T-helper 1 cell (primary cell): ENCODE results near the gene CALY.
"Not testable (repeated sequence)": the region's sequence is repeated elsewhere in the genome, so short reads cannot be mapped to it uniquely, and the experiment has no call there.

Experiments
- DNase-seq, 5 donors: peaks; one replicate each; pipeline ENCODE4 v3.0.0-alpha.2; 2012 to 2020
- total RNA-seq, 4 donors: gene quantifications; one replicate each; lab custom pipeline; 2026; lab: John Stamatoyannopoulos, UW

CALY gene, protein sequence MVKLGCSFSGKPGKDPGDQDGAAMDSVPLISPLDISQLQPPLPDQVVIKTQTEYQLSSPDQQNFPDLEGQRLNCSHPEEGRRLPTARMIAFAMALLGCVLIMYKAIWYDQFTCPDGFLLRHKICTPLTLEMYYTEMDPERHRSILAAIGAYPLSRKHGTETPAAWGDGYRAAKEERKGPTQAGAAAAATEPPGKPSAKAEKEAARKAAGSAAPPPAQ
- total RNA-seq: 0.80 to 1.7 (median 1.3) reads per million in 4 donors

DNA sequence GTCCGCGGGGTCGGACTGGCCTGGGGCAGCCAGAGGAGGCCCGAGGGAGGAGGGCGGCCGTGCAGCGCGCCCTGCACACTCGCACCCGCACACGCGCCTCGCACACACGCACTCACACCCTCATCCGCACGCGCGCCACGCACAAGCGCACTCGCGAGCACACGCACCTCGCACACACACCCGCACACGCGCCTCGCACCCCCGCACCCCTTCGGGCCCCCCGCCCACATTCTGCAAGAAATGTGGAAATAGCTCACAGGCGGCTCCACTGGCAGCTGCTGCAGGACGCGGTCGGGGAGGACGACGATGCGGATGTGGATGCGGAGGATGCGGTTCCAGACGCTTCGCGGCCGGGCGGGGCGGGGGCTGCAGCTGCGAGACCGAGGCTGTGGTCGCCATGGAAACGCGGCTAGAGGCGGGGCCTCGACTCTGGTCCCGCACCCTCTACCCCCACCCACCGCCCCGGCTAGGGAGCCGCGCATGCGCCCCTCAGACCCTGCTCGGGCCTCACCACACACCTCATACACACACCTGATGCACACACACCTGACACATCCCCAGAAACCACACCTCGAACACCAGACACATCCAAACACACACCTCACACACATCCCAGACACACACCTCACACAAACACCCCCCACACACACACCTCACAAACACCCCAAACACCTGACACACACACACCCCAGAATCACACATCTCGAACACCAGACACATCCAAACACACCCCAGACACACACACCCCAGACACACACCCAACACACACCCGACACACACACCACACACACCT is at the start of gene CALY:
CALY (minus strand) TSS at position 320 of the 793 bp plus-strand sequence. CDS start 7,907 bp downstream, outside the sequence.
- peak; percentile 80 to 91 (median 88) for DNase-seq

DNA sequence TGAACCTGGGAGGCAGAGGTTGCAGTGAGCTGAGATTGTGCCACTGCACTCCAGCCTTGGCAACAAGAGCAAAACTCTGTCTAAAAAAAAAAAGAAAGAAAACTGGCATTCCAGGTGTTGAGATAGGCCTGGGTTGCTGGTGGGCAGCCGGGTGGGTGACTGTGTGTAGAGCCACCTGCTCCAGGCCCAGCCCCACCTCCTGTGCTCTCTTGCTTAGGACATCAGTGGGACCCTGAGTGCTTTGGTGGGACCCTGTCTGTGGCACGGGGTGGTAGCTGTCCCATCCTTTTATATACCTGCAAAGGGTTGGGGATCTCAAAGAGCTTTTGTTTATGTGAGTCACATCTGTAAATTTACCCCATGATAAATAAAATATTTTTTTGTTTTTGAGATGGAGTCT is 48.5 kb upstream of the CALY start:
- DNase-seq: no peak

DNA sequence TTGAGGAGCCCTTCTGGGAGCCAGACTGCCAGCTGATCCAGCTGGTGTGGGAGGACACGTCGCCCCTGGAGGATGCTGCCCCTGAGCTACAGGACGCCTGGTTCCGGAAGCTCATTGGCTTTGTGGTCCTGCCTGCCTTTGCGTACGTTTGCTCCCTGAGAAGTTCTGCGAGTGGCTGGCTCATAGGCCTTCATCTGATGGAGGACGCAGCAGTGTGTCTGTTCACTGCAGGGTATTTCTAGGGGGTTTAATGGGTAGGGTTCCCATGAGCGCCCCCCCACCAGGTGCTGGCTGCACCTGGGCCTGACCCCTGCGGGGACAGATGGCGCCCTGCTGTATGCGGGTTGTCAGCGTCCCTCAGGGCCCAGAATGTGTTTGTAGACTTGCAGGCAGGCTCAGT is 47.4 kb upstream of the CALY start:
- no peak for DNase-seq

DNA sequence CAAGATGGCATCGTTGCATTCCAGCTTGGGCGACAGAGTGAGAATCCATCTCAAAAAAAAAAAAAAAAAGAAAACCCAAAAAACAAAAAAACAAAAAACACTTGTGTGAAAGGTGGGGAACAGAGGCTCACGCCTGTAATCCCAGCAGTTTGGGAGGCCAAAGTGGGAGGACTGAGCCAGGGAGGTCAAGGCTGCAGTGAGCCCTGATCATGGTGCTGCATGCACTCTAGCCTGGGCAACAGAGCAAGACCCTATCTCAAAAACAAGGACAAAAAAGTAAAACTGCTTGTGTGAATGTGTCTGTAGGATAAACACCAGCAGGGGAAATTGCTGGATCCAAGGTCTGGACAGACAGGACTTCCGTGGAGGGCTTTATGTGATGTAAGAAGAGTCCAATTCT is 46.9 kb upstream of the CALY start:
- DNase-seq: no peak

DNA sequence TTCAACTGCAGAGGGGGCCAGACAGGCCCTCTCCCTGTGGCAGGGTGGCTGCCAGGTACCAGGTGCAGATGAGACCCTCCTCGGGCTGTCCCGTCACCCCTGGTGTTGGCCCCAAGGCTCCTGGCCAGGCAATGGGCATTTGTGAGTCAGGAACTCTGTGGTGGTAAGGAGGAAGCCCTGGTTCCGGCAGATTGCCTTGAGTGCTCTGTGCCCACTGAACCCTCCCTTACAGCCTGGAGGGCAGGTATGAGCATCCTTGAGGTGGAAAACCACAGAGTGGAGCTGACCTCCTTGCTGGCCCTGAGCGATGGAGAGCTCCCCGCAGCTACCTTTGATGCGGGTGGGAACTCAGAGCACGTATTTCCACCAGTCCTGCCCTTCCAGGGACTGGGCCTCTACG is 44.3 kb upstream of the CALY start:
- no peak for DNase-seq

DNA sequence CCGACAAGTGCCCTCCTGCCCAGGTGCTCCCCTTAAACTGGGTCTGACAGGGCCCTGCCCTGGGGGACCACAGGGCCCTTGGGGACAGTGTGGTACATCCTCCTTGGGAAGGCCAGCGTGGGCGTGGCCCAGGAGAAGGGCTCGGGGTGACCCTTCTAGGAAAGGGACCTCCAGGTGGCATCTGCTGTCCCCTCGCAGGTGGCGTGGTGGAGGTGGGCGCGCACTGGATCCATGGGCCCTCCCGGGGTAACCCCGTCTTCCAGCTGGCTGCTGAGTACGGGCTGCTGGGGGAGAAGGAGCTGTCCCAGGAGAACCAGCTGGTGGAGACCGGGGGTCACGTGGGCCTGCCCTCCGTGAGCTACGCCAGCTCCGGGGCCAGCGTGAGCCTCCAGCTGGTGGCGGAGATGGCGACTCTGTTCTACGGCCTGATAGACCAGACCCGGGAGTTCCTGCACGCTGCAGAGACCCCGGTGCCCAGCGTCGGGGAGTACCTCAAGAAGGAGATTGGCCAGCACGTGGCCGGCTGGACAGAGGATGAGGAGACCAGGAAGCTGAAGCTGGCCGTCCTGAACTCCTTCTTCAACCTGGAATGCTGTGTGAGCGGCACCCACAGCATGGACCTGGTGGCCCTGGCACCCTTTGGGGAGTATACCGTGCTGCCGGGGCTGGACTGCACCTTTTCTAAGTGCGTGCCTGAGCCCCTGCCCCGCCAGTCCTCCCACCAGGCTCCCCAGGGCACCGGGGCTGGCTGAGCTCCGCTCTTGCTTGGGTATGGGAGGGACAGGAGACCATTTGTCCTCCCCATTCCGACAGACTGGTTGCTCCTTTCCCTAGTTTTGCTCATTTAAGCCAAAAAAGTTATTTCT is 43.3 kb upstream of the CALY start:
- DNase-seq: no peak

DNA sequence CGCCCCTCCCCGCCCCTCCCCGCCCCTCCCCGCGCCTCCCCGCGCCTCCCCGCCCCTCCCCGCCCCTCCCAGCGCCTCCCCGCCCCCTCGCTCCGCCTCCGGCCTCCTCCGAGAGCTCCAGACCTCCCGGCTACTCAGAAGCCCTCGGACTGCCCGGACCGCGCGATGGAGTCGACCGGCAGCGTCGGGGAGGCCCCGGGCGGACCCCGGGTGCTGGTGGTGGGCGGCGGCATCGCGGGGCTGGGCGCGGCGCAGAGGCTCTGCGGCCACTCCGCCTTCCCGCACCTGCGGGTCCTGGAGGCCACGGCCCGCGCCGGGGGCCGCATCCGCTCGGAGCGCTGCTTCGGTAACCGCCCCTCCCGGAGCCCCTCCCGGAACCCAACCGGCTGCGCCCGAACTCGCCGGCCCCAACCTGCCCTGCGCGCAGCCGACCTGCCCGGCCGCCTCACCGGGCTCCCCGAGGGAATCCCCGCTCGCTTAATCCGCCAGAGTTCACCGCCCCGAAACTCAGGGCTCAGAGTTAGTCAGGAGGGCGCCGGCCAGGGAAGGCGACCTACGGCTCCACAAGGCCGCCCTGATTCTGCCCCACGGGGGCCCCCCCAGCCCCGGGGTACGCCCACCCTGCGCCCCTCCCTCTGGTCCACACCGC is 42.6 kb upstream of the CALY start, which contains the start of gene PAOX:
PAOX (plus strand) TSS at position 111 of the 649 bp plus-strand sequence; CDS start at position 166, 55 bp downstream.
- peak; percentile 30 to 57 (median 43) for DNase-seq

DNA sequence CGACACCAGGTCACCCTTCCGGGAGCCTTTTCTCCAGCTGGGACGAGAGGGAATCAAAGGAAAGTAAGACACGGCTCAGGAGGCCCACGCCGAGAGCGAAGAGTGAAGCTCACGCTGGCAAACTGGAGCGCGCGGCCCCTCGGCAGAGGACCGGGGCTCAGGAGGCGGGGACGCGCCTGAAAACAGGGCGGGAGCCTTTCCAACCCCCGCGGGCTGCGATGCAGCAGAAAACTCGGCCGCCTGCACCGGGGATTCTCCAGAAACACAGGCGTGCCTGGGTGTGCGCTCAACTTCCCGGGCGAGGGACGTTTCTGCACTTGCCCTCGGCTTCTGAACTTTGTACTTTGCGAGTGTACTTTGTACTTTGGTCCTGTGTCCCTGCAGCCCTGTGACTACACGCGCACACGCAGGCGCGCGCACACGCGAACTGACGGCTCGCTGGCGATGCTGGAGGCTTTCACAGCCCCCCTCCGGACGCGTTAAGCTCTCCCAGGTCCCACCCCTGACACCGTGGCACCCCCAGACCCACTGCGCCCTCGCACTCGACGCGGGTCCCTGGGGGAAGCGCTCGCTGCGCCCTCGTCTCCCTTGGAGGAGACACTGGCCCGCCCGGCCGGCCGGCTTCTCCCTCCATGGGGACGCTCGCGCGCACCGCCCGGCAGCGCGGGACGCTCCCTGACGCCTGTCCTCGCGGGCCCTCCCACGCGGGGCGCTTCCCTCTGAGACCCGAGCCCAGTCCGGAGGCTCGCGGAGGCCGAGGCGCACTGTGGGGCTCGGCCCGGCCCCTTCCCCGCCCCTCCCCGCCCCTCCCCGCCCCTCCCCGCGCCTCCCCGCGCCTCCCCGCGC is 41.8 kb upstream of the CALY start:
- DNase-seq: peak; percentile 33 to 60 (median 38)

DNA sequence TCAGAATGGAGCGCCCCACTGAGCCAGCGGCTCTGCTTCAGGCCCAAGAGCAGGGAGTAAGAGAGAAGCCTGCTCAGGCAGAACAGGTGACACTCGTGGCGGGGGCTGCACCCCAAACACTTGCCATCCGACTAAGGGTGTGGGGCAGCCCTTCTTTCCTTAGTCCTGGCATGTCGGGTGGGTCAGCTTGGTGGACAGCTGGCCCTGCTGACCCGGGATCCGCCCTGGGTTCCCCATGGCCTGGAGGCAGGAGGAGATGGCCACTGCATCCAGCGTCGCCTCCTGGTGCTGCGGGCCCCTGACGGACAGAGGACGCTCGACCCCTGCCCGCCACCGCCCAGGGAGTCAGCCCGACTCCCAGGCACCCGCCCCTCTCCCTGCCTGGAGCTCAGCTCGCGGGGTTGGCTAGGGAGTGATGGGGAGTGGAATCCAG is 41.1 kb upstream of the CALY start:
- DNase-seq: no peak

DNA sequence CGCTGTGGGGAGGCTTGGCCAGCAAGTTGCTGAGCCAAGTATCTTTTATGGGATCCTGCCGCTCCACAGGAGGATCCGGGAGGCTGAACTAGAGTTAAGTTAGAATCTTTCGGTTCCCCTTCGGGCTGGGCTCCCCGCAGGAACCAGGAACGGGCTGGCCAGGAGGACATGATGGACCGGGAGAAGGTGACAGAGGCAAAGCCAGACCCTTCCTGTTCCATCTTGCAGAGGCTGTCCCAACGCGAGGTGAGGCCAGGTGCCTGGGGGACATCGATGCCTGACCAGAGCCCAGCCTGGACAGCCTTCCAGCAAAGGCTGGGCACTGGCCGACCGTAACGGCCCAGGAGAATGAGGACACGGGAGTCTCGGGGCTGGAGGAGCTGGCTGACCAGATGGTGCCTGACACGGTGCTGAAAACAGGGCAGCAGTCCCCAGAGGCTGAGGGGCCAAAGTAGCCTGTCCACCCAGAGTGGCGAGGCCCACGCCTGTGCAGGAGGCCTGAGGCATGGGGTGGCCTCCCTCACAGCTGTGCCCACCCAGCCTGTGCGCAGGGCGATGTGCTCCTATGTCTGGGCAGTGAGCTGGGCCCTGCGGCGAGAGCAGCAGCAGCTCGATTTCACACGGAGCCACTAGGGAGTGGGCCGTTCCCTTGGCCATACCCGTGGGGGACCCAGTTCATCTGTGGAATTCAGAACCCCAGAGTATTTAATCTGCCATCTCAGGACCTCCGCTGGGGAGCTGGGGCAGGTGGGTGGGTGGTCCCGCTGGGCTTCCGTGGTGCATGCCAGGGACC is 40.5 kb upstream of the CALY start:
- DNase-seq: no peak

DNA sequence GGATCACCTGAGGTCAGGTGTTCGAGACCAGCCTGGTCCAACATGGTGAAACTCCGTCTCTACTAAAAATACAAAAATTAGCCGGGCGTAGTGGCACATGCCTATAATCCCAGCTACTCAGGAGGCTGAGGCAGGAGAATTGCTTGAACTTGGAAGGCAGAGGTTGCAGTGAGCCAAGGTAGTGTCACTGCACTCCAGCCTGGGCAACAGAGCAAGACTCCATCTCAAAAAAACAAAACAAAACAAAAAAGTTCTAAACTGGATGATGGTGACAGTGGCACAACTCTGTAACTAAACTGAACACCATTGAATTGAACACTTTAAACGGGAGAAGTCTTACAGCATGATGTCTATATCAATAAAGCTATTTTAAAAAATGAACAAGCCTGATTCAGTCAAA is 39.5 kb upstream of the CALY start:
- DNase-seq: not testable (repeated sequence)

DNA sequence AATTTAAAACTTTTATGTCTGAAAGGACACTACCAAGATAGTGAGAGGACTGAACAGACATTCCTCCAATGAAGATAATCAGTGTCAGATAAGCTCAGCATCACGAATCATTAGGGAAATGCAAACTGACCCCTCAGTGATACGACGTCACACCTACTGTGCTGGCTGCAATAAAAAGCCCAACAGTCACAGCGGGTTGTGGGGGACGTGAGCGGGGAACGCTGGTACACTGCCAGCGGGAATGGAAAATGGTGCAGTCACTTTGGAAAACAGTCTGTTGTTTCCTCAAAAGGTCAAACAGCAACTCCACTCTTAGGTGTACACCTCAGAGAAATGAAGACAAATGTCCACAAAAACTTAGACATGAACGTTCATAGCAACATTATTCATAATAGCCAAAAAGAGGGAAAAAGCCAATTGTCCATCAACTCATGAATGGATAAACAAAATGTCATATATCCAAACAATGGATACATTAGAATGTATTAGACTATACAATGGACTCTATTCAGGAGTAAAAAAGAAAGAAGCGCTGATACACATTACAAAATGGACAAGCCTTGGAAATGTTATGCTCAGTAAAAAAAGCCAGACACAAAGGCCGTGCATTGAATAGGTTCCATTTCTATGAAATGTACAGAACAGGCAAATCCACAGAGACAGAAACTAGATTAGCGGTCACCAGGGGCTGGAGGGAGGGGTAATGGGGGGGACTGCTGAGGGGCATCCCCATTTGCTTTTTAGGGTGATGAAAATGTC is 38.8 kb upstream of the CALY start:
- no peak for DNase-seq

DNA sequence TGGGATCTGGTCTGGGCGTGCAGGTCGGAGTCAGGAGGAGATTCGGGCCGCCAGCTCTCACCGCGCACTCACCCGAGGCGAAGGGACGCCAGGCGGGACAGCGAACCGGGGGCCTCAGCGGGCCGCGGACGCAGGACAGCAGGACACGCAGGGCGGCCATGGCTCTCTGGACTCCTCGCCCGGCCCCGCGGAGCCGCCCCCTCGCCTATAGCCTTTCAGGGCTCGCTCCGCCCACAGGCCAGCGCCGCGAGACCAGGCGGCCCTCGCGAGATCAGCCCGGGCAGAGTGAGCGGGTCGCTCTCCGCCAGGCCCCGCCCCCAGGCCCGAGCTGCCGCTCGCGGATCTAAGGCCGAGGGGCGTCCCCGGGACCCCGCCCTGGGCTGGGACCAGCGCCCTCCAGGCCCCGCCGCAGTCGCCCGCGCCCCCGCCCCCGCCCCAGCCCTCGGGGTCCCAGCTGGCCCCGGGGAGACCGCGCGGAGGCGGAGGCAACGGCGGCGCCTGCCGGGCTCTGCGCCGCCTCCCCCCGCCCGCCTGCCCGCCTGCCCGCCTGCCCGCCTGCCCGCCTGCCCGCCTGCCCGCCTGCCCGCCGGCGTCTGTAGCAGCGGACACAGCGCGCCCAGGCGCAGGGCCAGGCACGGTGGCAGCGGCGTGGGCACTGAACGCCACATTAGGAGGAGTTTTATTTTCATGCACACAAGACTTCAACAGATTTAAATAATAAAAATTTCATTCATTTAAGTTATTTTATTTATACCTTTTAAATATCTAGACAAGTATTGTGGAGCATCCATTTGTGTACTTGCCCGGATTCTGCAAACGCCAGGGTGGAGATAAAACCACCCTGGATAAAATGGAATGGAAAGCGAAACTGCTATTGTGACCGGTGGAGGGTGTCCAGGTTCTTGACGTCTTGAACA is 36.7 kb upstream of the CALY start, which contains the start of gene ECHS1:
ECHS1 (minus strand) TSS at position 181 of the 917 bp plus-strand sequence; CDS start at position 160, 21 bp downstream.
- peak; percentile 87 to 93 (median 89) for DNase-seq

DNA sequence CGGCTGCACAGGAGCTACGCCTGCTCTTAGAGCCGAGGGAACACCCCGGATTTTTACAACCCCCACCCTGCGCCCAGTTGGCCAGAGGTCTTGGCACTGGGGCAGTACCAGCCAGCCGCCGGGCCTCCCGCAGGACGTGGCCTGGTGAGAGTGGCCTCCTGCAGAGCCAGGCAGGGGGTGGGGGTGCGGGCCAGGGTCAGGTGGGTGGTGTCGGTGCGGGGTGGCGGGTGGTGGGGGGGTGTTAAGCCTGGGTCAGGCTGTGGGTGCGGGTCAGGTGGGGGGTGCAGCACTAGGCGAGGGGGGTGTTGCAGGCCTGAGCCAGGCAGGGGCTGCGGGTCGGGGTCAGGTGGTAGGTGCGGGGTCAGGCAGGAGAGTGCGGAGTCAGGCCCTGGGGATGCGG is 35.8 kb upstream of the CALY start:
- DNase-seq: no peak

DNA sequence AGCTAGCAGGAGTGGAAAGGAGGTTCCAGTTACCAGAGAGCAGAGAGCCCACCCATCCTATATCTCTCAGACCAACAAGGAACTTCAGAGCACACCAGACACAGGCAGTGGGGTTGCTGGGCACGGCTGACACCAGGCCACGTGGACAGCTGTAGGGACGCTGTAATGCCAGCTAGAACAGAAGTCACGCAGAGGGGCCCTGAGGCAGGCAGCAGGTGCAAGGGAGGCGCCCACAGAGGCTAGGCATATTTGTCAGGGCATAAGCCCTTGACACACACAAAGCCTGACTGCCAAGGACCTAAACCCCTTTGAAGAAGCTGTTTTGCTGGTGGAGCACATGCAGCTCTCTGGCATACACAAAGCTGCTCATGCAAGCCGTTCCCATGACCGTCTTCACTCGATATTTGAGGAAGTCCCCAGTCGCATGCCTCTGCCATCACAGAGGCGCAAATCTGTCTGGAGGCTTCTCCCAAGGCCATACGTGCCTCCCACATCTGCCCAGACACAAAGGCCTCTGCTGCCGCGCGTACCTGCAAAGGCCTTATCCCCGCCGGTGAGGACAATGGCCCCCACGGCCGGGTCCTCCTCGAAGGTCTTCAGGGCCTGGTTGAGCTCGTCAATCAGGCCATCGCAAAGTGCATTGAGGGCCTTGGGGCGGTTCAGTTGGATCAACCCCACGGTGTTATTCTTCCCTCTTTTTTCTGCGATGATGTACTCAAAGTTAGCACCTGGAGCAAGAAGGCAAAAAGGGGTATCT is 33.5 kb upstream of the CALY start:
- DNase-seq: no peak

DNA sequence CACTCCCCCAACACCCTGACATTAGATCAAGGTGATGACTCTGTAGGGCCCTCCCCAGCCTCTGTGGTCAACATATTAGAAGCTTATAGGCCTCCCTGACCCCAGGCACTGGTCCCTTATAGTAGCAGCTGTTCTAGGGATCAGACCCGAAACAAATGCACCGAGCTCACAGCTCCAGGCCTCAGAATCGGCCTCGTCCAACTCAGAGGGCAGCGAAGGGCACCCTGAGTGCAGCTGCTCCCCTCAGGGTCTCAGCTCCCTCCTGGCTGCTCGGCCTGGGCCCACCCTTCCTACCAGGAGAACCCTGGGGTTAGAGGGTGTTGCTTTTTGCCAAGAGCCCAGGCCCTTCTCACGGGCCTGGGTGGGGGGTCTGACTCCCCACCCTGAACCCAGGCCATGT is 31.5 kb upstream of the CALY start:
- no peak for DNase-seq

DNA sequence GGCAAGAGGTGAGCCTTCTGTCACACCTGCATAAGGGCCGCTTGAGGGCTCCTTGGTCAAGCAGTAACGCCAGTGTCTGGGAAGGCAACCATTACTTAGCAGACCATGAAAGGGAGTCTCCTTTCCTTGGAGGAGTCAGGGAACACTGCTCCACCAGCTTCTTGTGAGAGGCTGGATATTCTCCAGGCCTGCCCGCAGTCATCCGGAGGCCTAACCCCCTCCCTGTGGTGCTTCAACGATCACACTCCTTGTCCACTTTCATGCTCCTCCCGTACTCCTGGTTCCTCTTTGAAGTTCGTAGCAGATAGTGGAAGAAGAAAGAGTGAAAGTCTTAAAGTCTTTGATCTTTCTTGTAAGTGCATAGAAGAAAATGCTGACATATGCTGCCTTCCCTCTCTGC is 30.8 kb upstream of the CALY start:
- not testable (repeated sequence) for DNase-seq

DNA sequence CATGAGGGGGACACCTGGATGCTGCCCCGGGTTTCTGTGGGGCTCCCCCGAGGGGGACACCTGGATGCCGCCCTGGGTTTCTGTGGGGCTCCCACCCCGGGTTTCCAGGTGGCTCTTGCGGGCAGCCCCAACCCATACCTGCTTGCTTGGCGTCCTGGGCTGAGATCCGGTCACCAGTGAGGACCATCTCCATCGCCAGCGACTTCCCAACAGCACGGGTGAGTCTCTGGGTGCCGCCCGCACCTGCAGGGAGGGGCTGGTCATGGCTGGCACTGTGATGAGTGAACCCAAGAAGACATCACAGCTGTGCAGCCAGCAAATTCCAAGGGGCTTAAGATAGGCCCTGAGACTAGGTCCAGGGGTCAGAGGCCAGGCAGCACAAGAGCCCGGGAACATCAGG is 30.1 kb upstream of the CALY start:
- DNase-seq: no peak
